GM19328 (cell line): ENCODE data around the gene CTSF.
"Not testable (repeated sequence)": the region's sequence is repeated elsewhere in the genome, so short reads cannot be mapped to it uniquely, and the experiment has no call there.

Source experiments
- ATAC-seq: cut with Tn5 transposase; IDR thresholded peaks from one replicate; pipeline ENCODE4 v1.9.1; 2021; ENCODE audit warnings: mild to moderate bottlenecking, moderate library complexity; ENCODE audit not compliant: unreplicated experiment

The CTSF gene

DNA sequence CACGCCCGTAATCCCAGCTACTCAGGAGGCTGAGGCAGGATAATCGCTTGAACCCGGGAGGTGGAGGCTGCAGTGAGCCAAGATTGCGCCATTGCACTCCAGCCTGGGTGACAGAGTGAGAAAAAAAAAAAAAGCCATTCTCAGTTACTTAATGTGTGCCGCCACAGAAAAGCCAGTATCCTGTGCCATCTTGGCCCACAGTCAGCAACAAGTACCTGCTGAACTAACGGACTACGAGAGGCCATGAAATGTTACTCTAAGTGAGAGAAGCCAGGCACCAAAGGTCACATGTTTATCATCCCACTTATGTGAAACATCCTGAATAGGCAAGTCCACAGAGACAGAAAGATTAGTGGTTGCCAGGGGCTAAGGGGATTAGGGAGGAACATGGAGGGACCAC is 27.8 kb downstream of the CTSF start:
- not testable (repeated sequence) for ATAC-seq

DNA sequence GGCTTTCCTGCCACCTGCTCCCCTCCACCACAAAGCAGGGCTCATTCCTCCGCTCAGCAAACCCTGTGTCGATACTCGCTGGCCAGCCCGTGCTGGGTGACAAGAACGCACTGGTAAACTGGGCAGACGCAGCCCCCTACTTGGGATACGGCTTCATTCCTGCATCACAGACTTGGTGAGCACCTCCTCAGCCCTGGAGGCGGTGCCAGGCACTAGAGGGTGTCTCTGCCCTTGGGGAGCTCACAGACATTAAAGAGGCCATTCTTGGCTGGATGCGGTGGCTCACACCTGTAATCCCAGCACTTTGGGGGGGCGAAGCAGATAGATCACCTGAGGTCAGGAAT is 28.6 kb downstream of the CTSF start:
- no peak for ATAC-seq

DNA sequence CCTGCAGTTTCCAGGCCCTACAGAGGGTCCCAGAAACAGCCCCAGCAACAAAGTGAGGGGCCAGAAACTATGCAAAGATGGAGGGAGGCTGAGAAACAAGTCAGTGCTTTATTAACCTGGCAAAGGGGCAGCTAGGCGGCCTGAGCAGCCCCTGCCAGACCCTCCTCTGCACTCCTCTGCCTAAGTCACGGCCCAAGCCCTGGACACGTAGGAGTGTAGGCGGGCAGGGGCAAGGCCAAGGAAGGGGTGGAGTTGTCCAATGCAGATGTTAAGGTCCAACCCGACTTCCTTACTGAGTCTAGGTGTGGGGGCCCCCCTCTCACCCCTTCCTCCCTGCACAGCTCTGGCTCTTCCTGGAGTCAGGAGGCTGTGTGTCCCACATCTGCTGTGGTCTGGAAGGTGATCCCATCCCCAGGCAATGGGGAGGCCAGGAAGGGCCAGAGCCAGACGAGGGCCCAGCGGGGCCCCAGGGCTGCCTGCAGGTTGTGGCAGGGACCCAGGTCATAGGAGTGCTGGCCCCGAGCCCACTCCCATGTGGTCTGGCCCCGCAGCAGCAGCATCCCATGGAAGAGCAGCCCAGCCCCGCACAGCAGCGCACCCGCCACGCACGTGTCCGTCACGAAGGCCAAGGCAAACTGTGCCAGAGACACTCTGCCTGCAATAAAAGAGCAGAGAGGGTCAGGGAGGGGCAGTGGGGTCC is 29.1 kb downstream of the CTSF start:
- ATAC-seq: no peak

DNA sequence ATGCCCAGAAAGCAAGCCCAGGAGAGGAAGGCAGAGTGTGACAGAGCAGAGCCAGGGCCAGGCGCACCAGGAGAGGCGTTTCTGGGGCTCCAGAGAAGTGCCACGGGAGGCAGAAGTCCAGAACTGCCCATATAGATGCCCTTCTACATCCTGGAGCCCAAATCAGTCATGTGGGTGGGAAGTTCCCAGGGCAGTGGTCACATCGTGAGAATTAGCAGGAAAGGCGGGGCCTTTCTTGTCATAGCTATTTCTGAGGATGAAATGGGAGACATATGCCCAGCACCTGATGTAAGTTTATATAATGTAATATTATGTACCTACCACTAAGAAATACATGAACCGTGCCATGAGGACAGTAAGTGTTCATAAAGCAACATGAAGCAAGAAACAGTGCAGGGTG is 35.6 kb downstream of the CTSF start:
- ATAC-seq: no peak

DNA sequence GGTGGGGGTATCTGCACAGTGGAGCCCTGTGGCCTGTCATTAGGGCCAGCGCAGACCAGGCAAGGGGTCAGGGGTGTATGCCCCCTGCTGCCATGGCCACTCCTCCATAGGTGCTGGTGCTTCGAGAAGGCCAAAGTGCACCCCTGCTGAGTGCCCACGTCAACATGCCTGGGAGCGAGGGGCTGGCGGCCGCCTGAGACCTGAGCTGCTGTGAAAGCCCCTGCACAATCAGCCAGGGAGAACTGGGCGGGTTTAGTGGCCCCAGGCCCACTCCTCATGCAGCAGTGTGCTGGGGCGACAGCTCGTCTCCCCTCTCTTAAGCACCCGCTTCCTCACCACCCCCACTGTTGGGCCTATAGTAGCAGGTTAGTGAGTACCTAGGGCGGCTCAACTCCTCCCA is 36.6 kb downstream of the CTSF start:
- no peak for ATAC-seq

DNA sequence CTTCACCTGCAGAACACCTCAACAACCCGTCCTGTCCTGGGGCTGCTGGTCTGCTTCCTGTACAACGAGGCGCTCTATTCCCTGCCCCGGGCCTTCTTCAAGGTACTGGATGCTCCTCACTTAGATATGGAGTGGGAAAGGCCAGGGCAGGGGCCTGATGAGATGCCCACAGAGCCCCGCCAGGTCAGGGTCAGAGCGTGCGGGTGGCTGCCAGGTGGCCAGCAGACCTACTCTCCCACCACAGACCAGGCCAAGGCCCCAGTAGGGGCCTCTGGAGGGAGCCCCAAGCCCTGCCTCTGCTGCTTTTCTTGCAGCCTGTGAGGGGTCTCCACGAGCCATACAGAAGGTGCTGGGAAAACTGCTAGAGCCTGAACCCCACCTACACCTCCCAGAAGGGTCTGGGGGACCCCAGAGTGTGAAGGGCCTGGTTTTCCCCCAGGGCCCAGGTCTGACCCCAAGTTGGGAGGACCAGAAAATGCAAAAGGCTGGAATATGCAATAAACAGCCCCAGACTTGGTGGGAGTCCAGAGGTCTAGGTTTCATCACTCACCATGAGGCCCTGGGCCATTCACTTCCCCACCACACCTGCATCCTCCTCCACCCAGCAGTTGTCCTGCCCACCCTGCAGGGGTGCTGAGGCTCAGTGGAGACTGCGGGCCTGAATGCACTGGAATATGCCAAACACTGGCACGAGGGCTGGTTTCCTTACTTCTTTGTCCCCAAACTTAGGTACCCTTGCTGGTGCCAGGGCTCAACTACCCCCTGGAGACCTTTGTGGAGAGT is 37.3 kb downstream of the CTSF start:
- no peak for ATAC-seq

DNA sequence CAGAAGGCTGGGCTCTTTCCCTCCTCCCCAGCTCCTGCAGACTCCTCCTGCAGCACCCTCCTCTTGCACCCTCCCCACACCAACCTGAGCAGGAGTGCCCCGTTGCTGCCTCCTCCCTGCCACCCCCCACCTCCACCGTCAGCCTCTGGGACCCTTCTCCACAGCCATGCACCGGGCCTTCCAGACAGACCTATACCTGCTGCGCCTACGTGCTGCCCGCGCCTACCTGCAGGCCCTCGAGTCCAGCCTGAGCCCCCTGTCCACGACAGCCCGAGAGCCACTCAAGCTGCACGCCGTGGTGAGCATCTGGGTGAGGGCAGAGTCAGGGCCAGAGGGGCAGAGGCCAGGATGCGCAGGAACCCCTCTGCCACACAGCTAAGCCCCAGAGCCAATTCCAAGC is 38.8 kb downstream of the CTSF start:
- ATAC-seq: no peak

DNA sequence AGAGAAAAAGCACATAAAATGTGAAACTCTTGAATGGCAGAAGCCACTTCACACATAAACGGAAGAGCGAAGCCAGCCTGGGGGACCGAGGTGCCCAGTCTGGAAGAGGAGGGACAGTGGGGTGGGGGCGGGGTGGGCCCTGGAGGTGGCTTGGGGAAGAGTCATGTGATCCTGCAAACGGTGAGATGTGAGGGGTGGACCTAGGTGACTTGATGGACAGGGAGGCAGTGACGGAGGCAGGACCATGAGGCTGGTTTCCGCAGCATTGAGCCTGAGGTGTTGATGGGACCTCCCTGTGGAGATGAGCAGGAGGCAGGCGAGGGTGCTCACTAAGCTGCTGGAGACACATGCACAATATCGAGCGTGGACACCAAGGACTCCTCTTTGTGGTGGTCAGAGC is 39.3 kb downstream of the CTSF start:
- ATAC-seq: no peak

DNA sequence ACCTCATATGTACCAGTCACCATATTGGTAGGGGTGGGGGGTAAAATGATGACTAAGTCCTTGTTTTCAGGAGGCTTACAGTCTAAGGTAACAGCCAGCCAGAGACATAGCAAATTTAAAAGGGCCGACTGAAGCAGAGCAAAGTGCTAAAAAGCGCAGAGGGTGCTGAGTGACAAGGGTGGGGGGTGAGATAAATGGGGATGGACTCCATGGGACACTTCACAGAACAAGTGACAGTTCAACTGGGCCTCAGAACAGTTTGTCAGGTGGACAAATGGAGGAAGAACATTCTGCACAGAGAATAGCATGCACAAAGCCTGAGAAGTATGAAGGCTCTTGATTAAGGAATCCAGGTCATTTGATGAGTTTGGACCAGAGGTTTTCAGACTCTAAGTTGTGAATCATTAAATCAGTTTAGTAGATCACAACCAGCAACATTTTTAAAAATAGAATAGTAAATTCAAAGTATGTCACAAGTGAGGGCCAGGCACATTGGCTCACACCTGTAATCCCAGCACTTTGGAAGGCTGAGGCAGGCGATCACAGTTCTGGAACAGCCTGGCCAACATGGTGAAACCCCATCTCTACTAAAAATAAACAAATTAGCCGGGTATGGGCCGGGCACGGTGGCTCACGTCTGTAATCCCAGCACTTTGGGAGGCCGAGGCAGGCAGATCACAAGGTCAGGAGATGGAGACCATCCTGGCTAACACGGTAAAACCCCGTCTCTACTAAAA is 43.9 kb downstream of the CTSF start:
- ATAC-seq: no peak

DNA sequence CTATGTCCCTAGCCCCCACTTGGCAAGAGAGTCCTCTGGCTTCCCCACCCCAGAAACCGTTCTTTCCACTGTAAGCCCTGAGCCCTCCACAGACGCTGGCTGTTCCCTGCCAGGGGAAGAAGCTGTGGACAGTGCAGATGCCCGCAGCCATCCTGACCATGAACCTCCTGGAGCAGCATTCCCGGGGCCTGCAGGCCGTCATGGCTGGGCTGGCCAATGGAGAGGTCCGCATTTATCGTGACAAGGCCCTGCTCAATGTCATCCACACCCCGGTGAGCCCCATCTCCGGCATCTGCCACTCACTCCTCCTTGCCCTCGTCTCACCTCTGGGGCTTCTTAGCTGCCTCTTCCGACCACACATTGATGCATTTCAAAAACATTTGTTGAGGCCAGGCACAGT is 44.8 kb downstream of the CTSF start:
- ATAC-seq: no peak
